HepG2 (cell line): ENCODE measurements around the gene WDR49. TPM values are rescaled to one million over a fixed set of nuclear protein-coding genes. Genes with fewer than 3 reads are reported as not detected.

ENCODE experiments used
- BCLAF1 ChIP-seq: fragments of 450-650 bp; IDR thresholded peaks from 2 replicates; pipeline ENCODE4 v1.6.1; 2017; ENCODE audit warnings: mild to moderate bottlenecking
- CHD2 ChIP-seq: IDR thresholded peaks from 2 replicates; pipeline ENCODE4 v1.6.1; 2011; ENCODE audit warnings: low read depth, low read length, improper control_type of control experiment
- FOXJ3 ChIP-seq: sonication (generic); formaldehyde crosslinking; IDR thresholded peaks from 2 replicates; pipeline ENCODE4 v1.4.0; 2020; ENCODE audit warnings: missing genetic modification reagents, mild to moderate bottlenecking, borderline replicate concordance
- JARID2 ChIP-seq: sonication (generic); formaldehyde crosslinking; IDR thresholded peaks from 2 replicates; pipeline ENCODE4 v1.8.1; 2023; ENCODE audit warnings: missing genetic modification reagents, inconsistent platforms; ENCODE audit not compliant: insufficient replicate concordance
- NCOA2 ChIP-seq: sonication (generic); formaldehyde crosslinking; IDR thresholded peaks from 2 replicates; pipeline ENCODE4 v1.8.0; 2022; ENCODE audit warnings: inconsistent platforms
- SNRNP70 ChIP-seq: fragments of 200-400 bp; formaldehyde crosslinking; IDR thresholded peaks from 2 replicates; pipeline ENCODE4 v1.6.1; 2017; ENCODE audit warnings: mild to moderate bottlenecking, low read depth, low read length, moderate library complexity
- ZNF232 ChIP-seq: sonication (generic); formaldehyde crosslinking; IDR thresholded peaks from 2 replicates; pipeline ENCODE4 v1.4.0; 2020; ENCODE audit warnings: missing genetic modification reagents, borderline replicate concordance
- ZNF674 ChIP-seq: sonication (generic); formaldehyde crosslinking; IDR thresholded peaks from 2 replicates; pipeline ENCODE4 v1.5.0; 2020; ENCODE audit warnings: low read depth, mild to moderate bottlenecking, missing genetic modification reagents
- ZNF772 ChIP-seq: sonication (generic); formaldehyde crosslinking; IDR thresholded peaks from 2 replicates; pipeline ENCODE4 v1.5.0; 2020; ENCODE audit warnings: mild to moderate bottlenecking, missing genetic modification reagents
- ZNF782 ChIP-seq: sonication (generic); formaldehyde crosslinking; IDR thresholded peaks from 2 replicates; pipeline ENCODE4 v1.4.0; 2020; ENCODE audit warnings: missing genetic modification reagents, mild to moderate bottlenecking, borderline replicate concordance
- polyA plus RNA-seq, 8 experiments: library from polyadenylated mRNA; depleted of rRNA in 3 of 8; stranded (reverse) in 7 of 8; unstranded in 1 of 8; fragments of >200 nt; fragmentation: Illumina TruSeq in 4 of 8; extraction: Trizol in 4 of 8; gene quantifications; 2 replicates each; pipeline versions ENCODE4 v1.2.1 to v1.2.3, GENCODE V29; 2011 to 2016; ENCODE audit warnings: low read depth in 4 of 8, missing spikeins in 1 of 8, mixed read lengths in 1 of 8; ENCODE audit not compliant: insufficient read depth in 1 of 8
- total RNA-seq, 5 experiments: library from RNA; depleted of rRNA; stranded (reverse); fragments of >200 nt; fragmentation: Illumina TruSeq; extraction: Trizol; gene quantifications; 2 replicates each; pipeline ENCODE4 v1.2.3, GENCODE V29; 2016; ENCODE audit warnings: low read depth in 1 of 5
- TF ChIP-seq, protein P1 (sequence below): IDR thresholded peaks from 2 replicates; pipeline ENCODE4 v1.6.1; 2016
- TF ChIP-seq, protein P2 (sequence below): sonication (generic); formaldehyde crosslinking; IDR thresholded peaks from 2 replicates; pipeline ENCODE4 v1.5.0; 2020; ENCODE audit warnings: mild to moderate bottlenecking, missing genetic modification reagents
- TF ChIP-seq, protein P3 (sequence below): sonication (generic); formaldehyde crosslinking; IDR thresholded peaks from 2 replicates; pipeline ENCODE4; 2020; ENCODE audit warnings: missing genetic modification reagents, mild to moderate bottlenecking, borderline replicate concordance

WDR49 gene
- total and polyA plus RNA-seq, 2 of the 13 experiments (the other 11 are each of a cell fraction or from before 2014, with no cell fraction given) = 0.04 TPM; not detected in 1

GRCh38 chr3:167441256-167441655, 212.5 kb downstream of the WDR49 start (continued):
- TF ChIP-seq, protein P1, sequence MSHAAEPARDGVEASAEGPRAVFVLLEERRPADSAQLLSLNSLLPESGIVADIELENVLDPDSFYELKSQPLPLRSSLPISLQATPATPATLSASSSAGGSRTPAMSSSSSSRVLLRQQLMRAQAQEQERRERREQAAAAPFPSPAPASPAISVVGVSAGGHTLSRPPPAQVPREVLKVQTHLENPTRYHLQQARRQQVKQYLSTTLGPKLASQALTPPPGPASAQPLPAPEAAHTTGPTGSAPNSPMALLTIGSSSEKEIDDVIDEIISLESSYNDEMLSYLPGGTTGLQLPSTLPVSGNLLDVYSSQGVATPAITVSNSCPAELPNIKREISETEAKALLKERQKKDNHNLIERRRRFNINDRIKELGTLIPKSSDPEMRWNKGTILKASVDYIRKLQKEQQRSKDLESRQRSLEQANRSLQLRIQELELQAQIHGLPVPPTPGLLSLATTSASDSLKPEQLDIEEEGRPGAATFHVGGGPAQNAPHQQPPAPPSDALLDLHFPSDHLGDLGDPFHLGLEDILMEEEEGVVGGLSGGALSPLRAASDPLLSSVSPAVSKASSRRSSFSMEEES (CRISPR knock-in tag) = no peak
- TF ChIP-seq ZNF772 (CRISPR knock-in tag) (no peak), FOXJ3 (CRISPR knock-in tag) (no peak), ZNF232 (no peak), ZNF674 (CRISPR knock-in tag) (no peak), NCOA2 (CRISPR knock-in tag) (no peak), SNRNP70 (no peak), JARID2 (CRISPR knock-in tag) (no peak), CHD2 (no peak), BCLAF1 (no peak), ZNF782 (CRISPR knock-in tag) (no peak)
- TF ChIP-seq, protein P2, sequence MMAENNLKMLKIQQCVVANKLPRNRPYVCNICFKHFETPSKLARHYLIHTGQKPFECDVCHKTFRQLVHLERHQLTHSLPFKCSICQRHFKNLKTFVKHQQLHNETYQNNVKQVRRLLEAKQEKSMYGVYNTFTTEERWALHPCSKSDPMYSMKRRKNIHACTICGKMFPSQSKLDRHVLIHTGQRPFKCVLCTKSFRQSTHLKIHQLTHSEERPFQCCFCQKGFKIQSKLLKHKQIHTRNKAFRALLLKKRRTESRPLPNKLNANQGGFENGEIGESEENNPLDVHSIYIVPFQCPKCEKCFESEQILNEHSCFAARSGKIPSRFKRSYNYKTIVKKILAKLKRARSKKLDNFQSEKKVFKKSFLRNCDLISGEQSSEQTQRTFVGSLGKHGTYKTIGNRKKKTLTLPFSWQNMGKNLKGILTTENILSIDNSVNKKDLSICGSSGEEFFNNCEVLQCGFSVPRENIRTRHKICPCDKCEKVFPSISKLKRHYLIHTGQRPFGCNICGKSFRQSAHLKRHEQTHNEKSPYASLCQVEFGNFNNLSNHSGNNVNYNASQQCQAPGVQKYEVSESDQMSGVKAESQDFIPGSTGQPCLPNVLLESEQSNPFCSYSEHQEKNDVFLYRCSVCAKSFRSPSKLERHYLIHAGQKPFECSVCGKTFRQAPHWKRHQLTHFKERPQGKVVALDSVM (CRISPR knock-in tag) = no peak
- TF ChIP-seq, protein P3, sequence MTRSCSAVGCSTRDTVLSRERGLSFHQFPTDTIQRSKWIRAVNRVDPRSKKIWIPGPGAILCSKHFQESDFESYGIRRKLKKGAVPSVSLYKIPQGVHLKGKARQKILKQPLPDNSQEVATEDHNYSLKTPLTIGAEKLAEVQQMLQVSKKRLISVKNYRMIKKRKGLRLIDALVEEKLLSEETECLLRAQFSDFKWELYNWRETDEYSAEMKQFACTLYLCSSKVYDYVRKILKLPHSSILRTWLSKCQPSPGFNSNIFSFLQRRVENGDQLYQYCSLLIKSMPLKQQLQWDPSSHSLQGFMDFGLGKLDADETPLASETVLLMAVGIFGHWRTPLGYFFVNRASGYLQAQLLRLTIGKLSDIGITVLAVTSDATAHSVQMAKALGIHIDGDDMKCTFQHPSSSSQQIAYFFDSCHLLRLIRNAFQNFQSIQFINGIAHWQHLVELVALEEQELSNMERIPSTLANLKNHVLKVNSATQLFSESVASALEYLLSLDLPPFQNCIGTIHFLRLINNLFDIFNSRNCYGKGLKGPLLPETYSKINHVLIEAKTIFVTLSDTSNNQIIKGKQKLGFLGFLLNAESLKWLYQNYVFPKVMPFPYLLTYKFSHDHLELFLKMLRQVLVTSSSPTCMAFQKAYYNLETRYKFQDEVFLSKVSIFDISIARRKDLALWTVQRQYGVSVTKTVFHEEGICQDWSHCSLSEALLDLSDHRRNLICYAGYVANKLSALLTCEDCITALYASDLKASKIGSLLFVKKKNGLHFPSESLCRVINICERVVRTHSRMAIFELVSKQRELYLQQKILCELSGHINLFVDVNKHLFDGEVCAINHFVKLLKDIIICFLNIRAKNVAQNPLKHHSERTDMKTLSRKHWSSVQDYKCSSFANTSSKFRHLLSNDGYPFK = no peak
